Fibroblast of lung (primary cell): ENCODE measurements around the gene CRYGA.

Experiments
- EZH2 ChIP-seq: IDR thresholded peaks from 2 replicates; pipeline ENCODE4 v1.5.1; 2012; ENCODE audit warnings: low read length, control low read depth, mild to moderate bottlenecking; ENCODE audit errors: missing control alignments
- TF ChIP-seq, protein P1 (sequence below), 2 donors: IDR thresholded peaks in 1 of 2; conservative IDR thresholded peaks in 1 of 2; 1 replicate in 1 of 2; 2 replicates in 1 of 2; pipeline ENCODE4 v1.5.1; 2011 to 2012; ENCODE audit warnings: low read length in 2 of 2, control low read depth in 1 of 2, inconsistent platforms in 1 of 2, low read depth in 1 of 2, mild to moderate bottlenecking in 1 of 2

DNA sequence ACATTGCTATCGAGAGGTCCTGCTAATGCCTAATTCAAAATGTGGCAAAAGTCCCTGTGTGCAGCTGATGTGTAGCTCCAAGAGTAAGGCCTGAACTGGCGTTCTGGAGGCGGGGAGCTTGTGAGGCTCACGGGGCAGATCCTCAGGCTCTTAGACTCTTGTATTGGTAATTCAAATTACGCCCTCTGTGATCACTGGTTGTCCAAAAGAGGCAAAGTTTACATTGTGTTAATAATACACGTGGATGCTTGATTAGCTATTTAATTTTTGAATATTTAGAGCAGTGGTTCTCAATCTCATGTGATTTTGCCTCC lies 12.4 kb upstream of the CRYGA start:
- TF ChIP-seq, protein P1, sequence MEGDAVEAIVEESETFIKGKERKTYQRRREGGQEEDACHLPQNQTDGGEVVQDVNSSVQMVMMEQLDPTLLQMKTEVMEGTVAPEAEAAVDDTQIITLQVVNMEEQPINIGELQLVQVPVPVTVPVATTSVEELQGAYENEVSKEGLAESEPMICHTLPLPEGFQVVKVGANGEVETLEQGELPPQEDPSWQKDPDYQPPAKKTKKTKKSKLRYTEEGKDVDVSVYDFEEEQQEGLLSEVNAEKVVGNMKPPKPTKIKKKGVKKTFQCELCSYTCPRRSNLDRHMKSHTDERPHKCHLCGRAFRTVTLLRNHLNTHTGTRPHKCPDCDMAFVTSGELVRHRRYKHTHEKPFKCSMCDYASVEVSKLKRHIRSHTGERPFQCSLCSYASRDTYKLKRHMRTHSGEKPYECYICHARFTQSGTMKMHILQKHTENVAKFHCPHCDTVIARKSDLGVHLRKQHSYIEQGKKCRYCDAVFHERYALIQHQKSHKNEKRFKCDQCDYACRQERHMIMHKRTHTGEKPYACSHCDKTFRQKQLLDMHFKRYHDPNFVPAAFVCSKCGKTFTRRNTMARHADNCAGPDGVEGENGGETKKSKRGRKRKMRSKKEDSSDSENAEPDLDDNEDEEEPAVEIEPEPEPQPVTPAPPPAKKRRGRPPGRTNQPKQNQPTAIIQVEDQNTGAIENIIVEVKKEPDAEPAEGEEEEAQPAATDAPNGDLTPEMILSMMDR (conservative IDR thresholded peaks at IDR 0.05 in 1 of 2, IDR thresholded peaks at IDR 0.05 in 1 of 2; ENCODE audit: low read depth in 1 of 2, low read length in 2 of 2): no peak
- no peak for TF ChIP-seq EZH2
